Cardiac septum (tissue), 1 donor: Measurements from ENCODE around the gene RDH5. TPM values are rescaled to one million over a fixed set of nuclear protein-coding genes. Genes with fewer than 3 reads are reported as not detected.

Source experiments
- DNase-seq: peaks from one replicate; pipeline ENCODE4 v3.0.0-alpha.2; 2020; ENCODE audit warnings: low spot score
- intact Hi-C: fragments of 100-400 bp; cut with DNase I; formaldehyde crosslinking; loops from one replicate; pipeline ENCODE4 v1.14.0; 2022
- total RNA-seq: library from RNA; stranded (reverse); fragmentation: NEBNext Ultra II Directional; extraction: Animal tissue kit (Norgen Biotek cat#: 25700); gene quantifications from one replicate; pipeline ENCODE4 v1.2.1, GENCODE V29; 2021
- donor health status: DM: no; HTN: no; CAD: no.

Gene RDH5
- total RNA-seq, 1 donor from 2014 or later = 26.3 TPM

- no peak for DNase-seq
- intact Hi-C loops = no loop called here
Observed at GRCh38 chr12:55723516-55724225, 3.5 kb downstream of the RDH5 start.

GRCh38 chr12:55724226-55724939 lies 4.2 kb downstream of the RDH5 start:
- peak; percentile 81 for DNase-seq
- intact Hi-C loops = no loop called here

- intact Hi-C loops = no loop called here
- peak; percentile 56 for DNase-seq
Observed at GRCh38 chr12:55724940-55725309, 4.7 kb downstream of the RDH5 start.

- intact Hi-C loops = no loop called here
- no peak for DNase-seq
Observed at GRCh38 chr12:55725556-55725955, 5.4 kb downstream of the RDH5 start.

GRCh38 chr12:55726971-55727370 lies 6.8 kb downstream of the RDH5 start:
- no peak for DNase-seq
- intact Hi-C loops = no loop called here

- intact Hi-C loops = no loop called here
- DNase-seq = peak; percentile 87
Observed at GRCh38 chr12:55727643-55728185, 7.5 kb downstream of the RDH5 start.

- DNase-seq = peak; percentile 90
- intact Hi-C loops = no loop called here
Observed at GRCh38 chr12:55728186-55728938, 8.2 kb downstream of the RDH5 start.

- intact Hi-C loops = loop anchor here (1.0 kb wide), 1 partner anchor 21 kb away; no protein-coding TSS in a partner anchor
- peak; percentile 96 for DNase-seq
Observed at GRCh38 chr12:55728939-55729818, 9.0 kb downstream of the RDH5 start, which contains the start of gene CD63. Gene CD63 (minus strand): TSS chr12:55729009. CDS start chr12:55728341, 668 bp downstream.

GRCh38 chr12:55729819-55730818 lies 9.9 kb downstream of the RDH5 start:
- intact Hi-C loops = loop anchor here (1.0 kb wide), 1 partner anchor 22 kb away; no protein-coding TSS in a partner anchor
- no peak for DNase-seq

- intact Hi-C loops = no loop called here
- DNase-seq = no peak
Observed at GRCh38 chr12:55732288-55732687, 12.1 kb downstream of the RDH5 start.

GRCh38 chr12:55733021-55733555 lies 12.9 kb downstream of the RDH5 start:
- no peak for DNase-seq
- intact Hi-C loops = no loop called here

GRCh38 chr12:55733858-55734257 lies 13.7 kb downstream of the RDH5 start:
- intact Hi-C loops = no loop called here

GRCh38 chr12:55734595-55734994 lies 14.4 kb downstream of the RDH5 start:
- intact Hi-C loops = no loop called here

More at GRCh38 chr12:55733858-55734257, 13.7 kb downstream of the RDH5 start:
- no peak for DNase-seq

GRCh38 chr12:55736076-55736475 lies 15.9 kb downstream of the RDH5 start:
- intact Hi-C loops = loop anchor here (5.0 kb wide), 1 partner anchor 191 kb away; the partner anchor contains the start of gene PYM1
- no peak for DNase-seq

More at GRCh38 chr12:55734595-55734994, 14.4 kb downstream of the RDH5 start:
- no peak for DNase-seq

GRCh38 chr12:55736780-55737580 lies 16.8 kb downstream of the RDH5 start:
- DNase-seq = peak; percentile 77
- intact Hi-C loops = loop anchor here (5.0 kb wide), 1 partner anchor 190 kb away; the partner anchor contains the start of gene PYM1

GRCh38 chr12:55737581-55738122 lies 17.5 kb downstream of the RDH5 start:
- DNase-seq = no peak
- intact Hi-C loops = loop anchor here (2.0 to 5.0 kb wide), 3 partner anchors 59 to 203 kb away; partner anchors contain the start of gene PYM1
